ENCODE measurements around the gene TSG101. TPM values are rescaled to one million over a fixed set of nuclear protein-coding genes. Genes with fewer than 3 reads are reported as not detected.

The TSG101 gene
- total RNA-seq, 2 experiments from 2014 or later: 39.2 to 85.0 TPM

DNA sequence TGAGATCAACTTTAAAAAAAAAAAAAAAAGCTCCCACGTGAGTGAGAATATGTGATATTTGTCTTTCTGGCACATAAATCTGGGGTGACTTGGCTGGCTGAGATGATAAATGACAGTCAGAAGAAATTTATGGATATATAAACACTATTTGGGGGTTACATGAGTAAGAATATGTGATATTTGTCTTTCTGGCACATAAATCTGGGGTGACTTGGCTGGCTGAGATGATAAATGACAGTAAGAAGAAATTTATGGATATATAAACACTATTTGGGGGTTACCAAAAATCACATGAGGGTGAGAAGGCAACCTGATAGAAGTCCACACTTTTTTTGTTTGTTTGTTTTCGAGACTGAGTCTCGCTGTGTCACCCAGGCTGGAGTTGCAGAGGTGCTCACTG is 6.6 kb upstream of the TSG101 start:
- DNase-seq: no peak
- Mint-ChIP-seq H3K36me3 (ENCODE audit: low read depth) (no peaks in the 10 kb centered on the region), H3K9me3 (ENCODE audit: low read depth) (no peaks in the 10 kb centered on the region), H3K27ac (no peak overlapping the region), H3K4me3 (no peak overlapping the region), H3K27me3 (no peaks in the 10 kb centered on the region), H3K4me1 (peaks cover 15% of the 10 kb centered on the region)
- intact Hi-C loops (cut with DNase I, micrococcal nuclease): no loop called here
- POLR2A ChIA-PET: no interaction called here
- CTCF ChIA-PET: interaction anchor here (0.9 kb wide), 2 partner anchors 10 to 39 kb away, joined by 3 read pairs; no protein-coding TSS in a partner anchor
- no peak for ATAC-seq

DNA sequence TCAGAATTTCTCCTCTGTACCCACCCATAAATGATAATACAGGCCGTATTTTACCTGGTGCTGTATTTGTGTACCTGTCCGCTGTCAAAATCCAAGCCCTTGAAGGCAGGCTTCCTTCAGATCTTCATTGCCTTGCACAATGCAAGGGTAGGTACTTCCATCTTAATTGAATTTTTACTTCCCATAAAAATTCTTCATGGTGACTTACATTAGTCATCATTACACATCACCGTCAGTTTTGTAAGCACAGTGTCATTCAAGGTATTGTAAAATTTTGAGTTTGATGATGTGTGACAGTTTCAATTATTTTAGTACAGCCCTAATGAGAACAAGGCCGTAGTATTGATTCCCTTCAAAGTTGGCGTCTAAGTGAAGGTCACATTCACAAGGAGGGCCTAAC is 770 bp upstream of the TSG101 start:
- no peaks in the 10 kb centered on the region for H3K9me3 Mint-ChIP-seq (ENCODE audit: low read depth)
- H3K27ac Mint-ChIP-seq: peak overlapping the region; percentile 100
- H3K4me1 Mint-ChIP-seq: peaks cover 42% of the 10 kb centered on the region
- no peak for ATAC-seq
- CTCF ChIA-PET: interaction anchor here (0.8 to 2.2 kb wide), 8 partner anchors 14 to 412 kb away, joined by 3 to 12 read pairs (median 4); no protein-coding TSS in a partner anchor
- POLR2A ChIA-PET: interaction anchor here (0.7 to 1.6 kb wide), 2 partner anchors 106 to 107 kb away, joined by 3 to 13 read pairs; partner anchors contain the start of gene SPTY2D1
- H3K4me3 Mint-ChIP-seq: peak overlapping the region; percentile 99
- peaks cover 3% of the 10 kb centered on the region for H3K36me3 Mint-ChIP-seq (ENCODE audit: low read depth)
- intact Hi-C loops (cut with DNase I, micrococcal nuclease): loop anchor here (1.0 to 10.0 kb wide), 17 partner anchors 61 to 1321 kb away; partner anchors contain the start of genes GTF2H1 (in 1 of the 2), HPS5 (in 1 of the 2), PIK3C2A (in 1 of the 2) and SAA2 (in 1 of the 2)
- no peak for DNase-seq
- H3K27me3 Mint-ChIP-seq: no peaks in the 10 kb centered on the region

DNA sequence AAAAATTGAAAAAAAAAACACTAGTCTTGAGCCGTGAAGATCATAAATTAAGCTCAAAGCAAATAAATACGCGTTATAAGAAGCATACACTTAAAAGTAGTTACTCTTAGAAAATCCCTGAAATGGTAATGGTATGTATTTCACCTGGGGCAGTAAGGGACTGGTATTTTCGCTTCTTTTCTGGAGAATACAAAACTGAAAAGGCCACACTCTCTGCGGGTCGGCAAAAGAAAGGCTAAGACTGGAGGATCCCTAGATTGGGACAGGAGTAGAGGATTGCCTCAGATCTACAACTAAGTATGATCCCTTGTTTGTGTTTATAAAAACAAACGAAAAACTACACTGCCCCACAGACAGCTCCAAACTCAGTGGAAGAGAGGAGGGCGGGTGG is 617 bp downstream of the TSG101 start:
- ChIA-PET POLR2A (interaction anchor here (0.6 to 1.6 kb wide), 8 partner anchors 53 to 204 kb away, joined by 3 to 13 read pairs (median 4); partner anchors contain the start of genes HPS5, LDHA and SPTY2D1), CTCF (interaction anchor here (0.8 to 2.2 kb wide), 10 partner anchors 9 to 282 kb away, joined by 3 to 12 read pairs (median 4); partner anchors contain the start of gene SPTY2D1)
- no peaks in the 10 kb centered on the region for H3K27me3 Mint-ChIP-seq
- intact Hi-C loops (cut with DNase I, micrococcal nuclease): loop anchor here (1.0 to 10.0 kb wide), 18 partner anchors 61 to 1319 kb away; partner anchors contain the start of genes GTF2H1 (in 2 of the 2), HPS5 (in 2 of the 2), SERGEF (in 2 of the 2) and UEVLD (in 2 of the 2)
- H3K4me1 Mint-ChIP-seq: peaks cover 46% of the 10 kb centered on the region
- peaks cover 11% of the 10 kb centered on the region for H3K36me3 Mint-ChIP-seq (ENCODE audit: low read depth)
- peak overlapping the region; percentile 100 for H3K27ac Mint-ChIP-seq
- ATAC-seq (no peak), DNase-seq (no peak)
- peak overlapping the region; percentile 99 for H3K4me3 Mint-ChIP-seq
- no peaks in the 10 kb centered on the region for H3K9me3 Mint-ChIP-seq (ENCODE audit: low read depth)

DNA sequence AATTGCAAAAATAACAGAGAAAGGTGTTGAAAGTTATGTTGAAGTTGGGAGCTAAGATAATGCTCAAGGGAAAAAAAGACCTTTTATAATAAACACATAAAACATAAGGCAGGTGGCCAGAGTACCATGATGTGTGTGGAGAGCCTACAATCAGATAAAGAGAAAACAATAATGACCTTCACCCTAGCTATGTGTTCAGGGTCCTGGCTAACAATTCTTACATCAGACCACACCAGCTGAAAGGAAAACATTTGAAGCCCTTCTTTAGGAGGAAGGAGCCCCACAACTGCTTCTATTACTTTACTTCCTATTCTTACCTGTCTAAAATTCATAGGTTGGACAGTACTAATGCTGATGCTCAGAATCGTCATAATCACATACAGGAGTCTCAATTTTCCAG is 2.5 kb downstream of the TSG101 start:
- ChIA-PET CTCF (interaction anchor here (0.7 to 1.5 kb wide), 5 partner anchors 182 to 418 kb away, joined by 3 to 7 read pairs (median 4); partner anchors contain the start of gene SAAL1), POLR2A (interaction anchor here (0.6 to 1.0 kb wide), 2 partner anchors 16 to 93 kb away, joined by 3 read pairs; no protein-coding TSS in a partner anchor)
- intact Hi-C loops (cut with DNase I, micrococcal nuclease): loop anchor here (5.0 to 10.0 kb wide), 4 partner anchors 59 to 718 kb away; partner anchors contain the start of genes E2F8 (in 1 of the 2), SAA2 (in 1 of the 2) and SERGEF (in 1 of the 2)
- DNase-seq (no peak), ATAC-seq (no peak)
- Mint-ChIP-seq H3K36me3 (ENCODE audit: low read depth) (peaks cover 11% of the 10 kb centered on the region), H3K4me3 (no peak overlapping the region), H3K9me3 (ENCODE audit: low read depth) (no peaks in the 10 kb centered on the region), H3K27me3 (no peaks in the 10 kb centered on the region), H3K27ac (no peak overlapping the region), H3K4me1 (peaks cover 48% of the 10 kb centered on the region)

DNA sequence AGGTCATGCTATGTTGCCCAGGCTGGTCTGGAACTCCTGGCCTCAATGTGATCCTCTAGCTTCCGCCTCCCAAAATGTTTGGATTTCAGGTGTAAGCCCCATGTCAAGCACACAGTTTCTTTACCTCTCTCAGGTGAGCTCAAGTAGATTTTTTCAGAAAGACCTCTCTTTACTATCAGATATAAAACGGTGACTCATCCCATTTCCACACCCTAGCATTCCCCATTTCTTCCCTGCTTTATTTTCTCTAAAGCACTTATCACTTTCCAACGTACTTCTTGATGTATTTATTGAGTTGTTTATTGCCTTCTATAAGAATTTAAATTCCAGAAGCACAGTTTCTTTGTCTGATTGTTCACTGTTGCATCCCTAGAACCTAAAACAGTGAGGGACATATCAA is 3.7 kb downstream of the TSG101 start:
- Mint-ChIP-seq H3K36me3 (ENCODE audit: low read depth) (peaks cover 13% of the 10 kb centered on the region), H3K27ac (no peak overlapping the region), H3K4me1 (peaks cover 41% of the 10 kb centered on the region), H3K27me3 (no peaks in the 10 kb centered on the region), H3K4me3 (no peak overlapping the region), H3K9me3 (ENCODE audit: low read depth) (no peaks in the 10 kb centered on the region)
- no peak for DNase-seq
- ChIA-PET POLR2A (no interaction called here), CTCF (interaction anchor here (0.6 to 1.9 kb wide), 4 partner anchors 12 to 408 kb away, joined by 4 to 7 read pairs (median 4); no protein-coding TSS in a partner anchor)
- no peak for ATAC-seq
- intact Hi-C loops (cut with DNase I, micrococcal nuclease): loop anchor here (5.0 to 10.0 kb wide), 4 partner anchors 58 to 719 kb away; partner anchors contain the start of genes E2F8 (in 1 of the 2), SAA2 (in 1 of the 2) and SERGEF (in 1 of the 2)

DNA sequence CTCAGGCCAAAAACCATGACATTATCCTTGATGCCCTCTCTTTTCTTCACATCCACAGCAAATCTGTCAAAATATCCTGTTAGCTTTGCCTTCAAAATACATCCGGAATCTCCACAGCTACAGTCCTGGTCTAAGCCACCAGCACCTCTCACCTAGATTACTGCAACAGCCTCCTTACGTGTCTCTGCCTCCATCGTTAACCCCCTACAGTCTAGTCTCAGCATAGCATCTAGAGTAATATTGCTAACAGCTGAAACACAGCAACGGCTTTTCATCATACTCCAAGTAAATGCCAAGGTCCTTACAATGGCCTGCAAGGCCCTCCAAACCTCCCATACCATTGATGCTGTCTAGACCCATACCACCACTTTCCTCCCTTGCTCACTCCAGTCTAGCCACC is 4.4 kb downstream of the TSG101 start:
- ATAC-seq (no peak), DNase-seq (peak; percentile 9)
- Mint-ChIP-seq H3K27me3 (no peaks in the 10 kb centered on the region), H3K9me3 (ENCODE audit: low read depth) (no peaks in the 10 kb centered on the region), H3K4me3 (no peak overlapping the region), H3K27ac (peak overlapping the region; percentile 0), H3K4me1 (peaks cover 34% of the 10 kb centered on the region), H3K36me3 (ENCODE audit: low read depth) (peaks cover 13% of the 10 kb centered on the region)
- ChIA-PET POLR2A (no interaction called here), CTCF (interaction anchor here (0.5 to 1.9 kb wide), 7 partner anchors 13 to 407 kb away, joined by 3 to 5 read pairs (median 4); no protein-coding TSS in a partner anchor)
- intact Hi-C loops (cut with DNase I, micrococcal nuclease): loop anchor here (5.0 to 10.0 kb wide), 4 partner anchors 58 to 720 kb away; partner anchors contain the start of genes E2F8 (in 1 of the 2), SAA2 (in 1 of the 2) and SERGEF (in 1 of the 2)

DNA sequence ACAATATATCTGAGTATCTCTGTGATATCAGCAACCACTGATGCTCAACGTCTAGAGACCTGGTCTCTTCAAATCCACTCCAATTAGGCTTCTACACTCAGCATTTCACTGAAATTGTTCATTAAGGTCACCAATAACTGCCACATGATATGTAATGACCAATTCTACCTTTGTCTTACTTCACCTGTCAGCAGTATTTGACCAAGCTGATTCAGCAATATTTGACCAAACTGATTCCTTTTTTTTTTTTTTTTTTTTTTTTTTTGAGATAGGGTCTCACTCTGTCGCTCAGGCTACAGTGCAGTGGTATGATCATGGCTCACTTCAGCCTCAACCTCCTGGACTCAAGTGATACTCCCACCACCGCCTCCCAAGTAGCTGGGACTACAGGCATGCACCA is 5.6 kb downstream of the TSG101 start:
- H3K27me3 Mint-ChIP-seq: no peaks in the 10 kb centered on the region
- no peak overlapping the region for H3K27ac Mint-ChIP-seq
- ChIA-PET CTCF (interaction anchor here (1.1 to 1.9 kb wide), 3 partner anchors 14 to 210 kb away, joined by 3 to 5 read pairs (median 4); no protein-coding TSS in a partner anchor), POLR2A (interaction anchor here (0.6 kb wide), 2 partner anchors 125 to 199 kb away, joined by 3 to 4 read pairs; partner anchors contain the start of gene HPS5)
- no peaks in the 10 kb centered on the region for H3K9me3 Mint-ChIP-seq (ENCODE audit: low read depth)
- intact Hi-C loops (cut with DNase I, micrococcal nuclease): loop anchor here (5.0 to 10.0 kb wide), 4 partner anchors 56 to 721 kb away; partner anchors contain the start of genes E2F8 (in 1 of the 2), SAA2 (in 1 of the 2) and SERGEF (in 1 of the 2)
- ATAC-seq (no peak), DNase-seq (no peak)
- peaks cover 13% of the 10 kb centered on the region for H3K36me3 Mint-ChIP-seq (ENCODE audit: low read depth)
- H3K4me1 Mint-ChIP-seq: peaks cover 34% of the 10 kb centered on the region
- no peak overlapping the region for H3K4me3 Mint-ChIP-seq

DNA sequence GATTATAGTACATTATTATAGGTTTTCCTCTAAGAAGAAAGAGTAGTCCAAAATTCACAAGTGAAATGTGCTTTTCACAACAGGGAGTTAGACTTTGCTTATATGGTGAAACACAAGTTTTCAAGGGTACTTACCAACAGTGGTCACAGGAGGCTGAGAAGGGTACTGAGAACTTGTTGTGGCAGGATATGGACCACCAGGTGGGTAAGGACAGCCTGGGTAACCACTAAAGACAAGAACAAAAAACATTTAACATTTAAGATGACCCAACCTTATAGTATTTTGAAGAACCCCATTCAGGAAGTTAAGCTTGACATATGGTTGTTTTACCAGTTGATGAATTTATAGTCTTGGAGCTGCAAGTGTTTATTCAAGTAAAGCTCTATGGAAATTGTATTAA is 24.4 kb downstream of the TSG101 start:
- ChIA-PET POLR2A (no interaction called here), CTCF (interaction anchor here (1.1 to 2.2 kb wide), 2 partner anchors 8 to 11 kb away, joined by 3 to 4 read pairs; no protein-coding TSS in a partner anchor)
- Mint-ChIP-seq H3K4me1 (peaks cover 2% of the 10 kb centered on the region), H3K27me3 (no peaks in the 10 kb centered on the region), H3K9me3 (ENCODE audit: low read depth) (no peaks in the 10 kb centered on the region), H3K4me3 (no peak overlapping the region), H3K27ac (no peak overlapping the region), H3K36me3 (ENCODE audit: low read depth) (peaks cover 42% of the 10 kb centered on the region)
- no peak for ATAC-seq
- intact Hi-C loops (cut with DNase I, micrococcal nuclease): no loop called here
- DNase-seq: no peak

DNA sequence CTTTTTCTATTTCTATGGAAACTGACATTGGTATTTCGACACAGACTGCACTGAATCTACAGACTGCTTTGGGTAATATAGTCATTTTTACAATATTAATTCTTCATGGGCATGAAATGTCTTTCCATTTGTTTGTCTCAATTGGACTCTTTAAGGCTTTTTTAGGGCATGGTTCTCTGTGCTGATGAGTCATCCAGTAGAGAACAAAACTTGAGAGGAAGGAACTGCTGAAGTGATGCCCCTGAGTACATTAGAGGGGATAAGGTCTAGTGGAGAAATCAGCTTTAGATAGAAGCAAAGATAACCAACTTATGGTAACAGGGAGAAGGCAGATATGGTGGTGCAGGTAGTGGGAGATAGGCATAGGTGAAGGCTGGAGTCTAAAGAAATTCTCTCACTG is 25.1 kb downstream of the TSG101 start:
- peaks cover 2% of the 10 kb centered on the region for H3K4me1 Mint-ChIP-seq
- no peak for ATAC-seq
- no peaks in the 10 kb centered on the region for H3K27me3 Mint-ChIP-seq
- ChIA-PET POLR2A (no interaction called here), CTCF (interaction anchor here (1.1 kb wide), 1 partner anchor 10 kb away, joined by 3 read pairs; no protein-coding TSS in a partner anchor)
- no peak overlapping the region for H3K27ac Mint-ChIP-seq
- H3K4me3 Mint-ChIP-seq: no peak overlapping the region
- H3K9me3 Mint-ChIP-seq (ENCODE audit: low read depth): no peaks in the 10 kb centered on the region
- DNase-seq: no peak
- intact Hi-C loops (cut with DNase I, micrococcal nuclease): no loop called here
- H3K36me3 Mint-ChIP-seq (ENCODE audit: low read depth): peaks cover 46% of the 10 kb centered on the region

DNA sequence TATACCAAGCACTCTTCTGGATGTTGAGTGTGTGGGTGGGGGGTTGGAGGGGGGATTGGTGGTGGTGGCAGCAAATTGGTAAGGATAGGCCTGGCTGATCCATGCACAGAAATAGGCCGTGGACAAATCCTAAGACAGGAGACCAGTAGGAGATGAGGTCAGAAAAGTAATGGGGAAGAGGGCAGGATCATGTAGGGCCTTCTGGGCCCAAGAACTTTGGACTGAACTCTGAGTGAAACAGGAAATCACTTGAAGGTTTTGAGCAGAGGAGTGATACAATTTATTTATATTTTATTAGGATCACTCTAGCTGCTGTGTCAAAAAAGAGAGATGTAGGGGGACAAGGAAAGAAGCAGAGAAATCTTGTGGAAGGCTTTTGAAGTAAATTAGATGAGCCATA is 28.7 kb downstream of the TSG101 start:
- Mint-ChIP-seq H3K36me3 (ENCODE audit: low read depth) (peaks cover 57% of the 10 kb centered on the region), H3K27me3 (no peaks in the 10 kb centered on the region), H3K27ac (no peak overlapping the region), H3K4me1 (peaks cover 4% of the 10 kb centered on the region), H3K4me3 (no peak overlapping the region), H3K9me3 (ENCODE audit: low read depth) (no peaks in the 10 kb centered on the region)
- ATAC-seq: no peak
- DNase-seq: no peak
- ChIA-PET POLR2A (no interaction called here), CTCF (interaction anchor here (0.6 kb wide), 1 partner anchor 10 kb away, joined by 3 read pairs; no protein-coding TSS in a partner anchor)
- intact Hi-C loops (cut with DNase I, micrococcal nuclease): no loop called here

DNA sequence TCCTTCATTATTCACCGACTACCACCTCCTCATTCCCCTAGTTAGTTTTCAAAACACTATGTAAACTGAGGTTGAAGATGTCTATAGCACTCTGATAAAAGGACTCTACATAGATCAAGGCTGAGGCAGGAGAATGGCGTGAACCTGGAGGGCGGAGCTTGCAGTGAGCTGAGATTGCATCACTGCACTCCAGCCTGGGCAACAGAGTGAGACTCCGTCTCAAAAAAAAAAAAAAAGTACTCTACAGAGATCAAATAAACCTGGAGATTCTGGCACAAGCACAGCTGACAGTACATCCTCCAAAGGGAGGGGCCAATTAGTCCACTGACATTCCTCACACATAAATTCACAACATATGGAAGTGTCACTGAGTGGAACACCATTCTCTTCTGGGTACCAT is 31.0 kb downstream of the TSG101 start:
- peaks cover 36% of the 10 kb centered on the region for H3K36me3 Mint-ChIP-seq (ENCODE audit: low read depth)
- ChIA-PET POLR2A (no interaction called here), CTCF (interaction anchor here (0.9 to 1.4 kb wide), 2 partner anchors 11 to 204 kb away, joined by 3 read pairs; no protein-coding TSS in a partner anchor)
- H3K27me3 Mint-ChIP-seq: no peaks in the 10 kb centered on the region
- intact Hi-C loops (cut with DNase I, micrococcal nuclease): no loop called here
- peak overlapping the region; percentile 32 for H3K27ac Mint-ChIP-seq
- peaks cover 5% of the 10 kb centered on the region for H3K4me1 Mint-ChIP-seq
- DNase-seq (no peak), ATAC-seq (no peak)
- no peaks in the 10 kb centered on the region for H3K9me3 Mint-ChIP-seq (ENCODE audit: low read depth)
- no peak overlapping the region for H3K4me3 Mint-ChIP-seq

Data from activated CD4-positive, alpha-beta T cell treated with anti-CD3 and anti-CD28 coated beads for 36 hours (primary cell).